Transverse colon (tissue), 3 donors: ENCODE measurements around the gene PAN3.

Source experiments
- CTCF ChIP-seq, 5 experiments: fragments of 200-600 bp in 3 of 5; fragments of 450-650 bp in 2 of 5; sonication (generic) in 3 of 5; IDR thresholded peaks; 1 replicate in 2 of 5; 2 replicates in 3 of 5; pipeline ENCODE4 v1.5.1; 2016 to 2017; ENCODE audit warnings: antibody characterized with exemption in 5 of 5, inconsistent platforms in 3 of 5, mild to moderate bottlenecking in 2 of 5, moderate library complexity in 1 of 5
- POLR2A ChIP-seq: fragments of 450-650 bp; IDR thresholded peaks from one replicate; pipeline ENCODE4 v1.6.1; 2016; ENCODE audit warnings: antibody characterized with exemption, mild to moderate bottlenecking, moderate library complexity

DNA sequence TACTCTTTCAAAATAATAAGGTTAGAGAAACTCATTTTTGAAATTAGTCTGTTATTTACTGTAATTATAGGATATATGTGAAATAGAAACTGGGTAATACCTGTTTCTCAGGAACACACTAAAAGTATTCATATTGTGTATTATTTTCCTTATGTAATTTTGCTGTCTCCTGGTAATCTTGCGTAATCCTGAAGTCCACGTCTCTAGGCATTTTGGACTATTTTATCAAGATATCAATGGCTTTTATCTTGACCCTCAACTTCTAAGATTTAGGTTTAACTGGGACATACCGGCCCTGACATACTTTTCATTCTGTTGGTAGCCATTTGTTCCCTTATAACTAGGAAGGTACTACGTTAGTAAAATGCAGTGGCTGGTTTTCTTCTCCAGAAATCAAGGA lies 80.3 kb downstream of the PAN3 start:
- TF ChIP-seq CTCF (IDR thresholded peaks at IDR 0.05): no peak
- no peak for TF ChIP-seq POLR2A
